ENCODE measurements around the gene RP9. TPM values are rescaled to one million over a fixed set of nuclear protein-coding genes. Genes with fewer than 3 reads are reported as not detected.

RP9 gene
- total RNA-seq, 1 experiment from 2014 or later: 22.1 TPM

DNA sequence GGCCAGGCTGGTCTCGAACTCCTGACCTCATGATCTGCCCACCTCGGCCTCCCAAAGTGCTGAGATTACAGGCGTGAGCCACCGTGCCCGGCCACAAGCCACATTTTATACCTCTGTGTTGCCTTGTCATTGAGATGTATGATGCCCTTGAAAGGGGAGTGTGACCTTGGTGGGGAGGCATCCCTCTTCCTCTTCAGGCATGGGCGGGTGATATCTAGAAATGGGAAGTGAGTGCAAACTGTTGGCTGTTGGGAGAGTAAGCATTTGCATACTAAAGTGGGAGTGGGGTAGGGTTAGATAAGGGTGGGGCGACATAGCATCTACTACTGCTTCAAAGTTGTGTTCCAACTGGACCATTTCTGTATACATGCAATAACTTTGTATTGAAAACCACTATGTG, 20.1 kb downstream of the RP9 start:
- ChIA-PET POLR2A (ENCODE audit: unreplicated experiment) (no interaction called here), CTCF (no interaction called here)
- no peak for DNase-seq
- BruUV-seq (replicated peaks): no TSS peak
- no peak overlapping the region for H3K4me2 ChIP-seq
- no peaks in the 10 kb centered on the region for H3K79me2 ChIP-seq (ENCODE audit: low read depth)
- no peaks in the 10 kb centered on the region for H4K20me1 ChIP-seq (ENCODE audit: insufficient read depth)
- no peaks in the 10 kb centered on the region for H3K4me1 ChIP-seq (replicated peaks; ENCODE audit: insufficient read depth)
- no peaks in the 10 kb centered on the region for H3K9me2 ChIP-seq (ENCODE audit: insufficient read depth)
- intact Hi-C loops (cut with micrococcal nuclease; ENCODE audit: unreplicated experiment): no loop called here
- no peak overlapping the region for H2AFZ ChIP-seq
- no peak overlapping the region for H3K27ac ChIP-seq
- no peaks in the 10 kb centered on the region for H3K36me3 ChIP-seq (ENCODE audit: low read depth)
- peaks cover 8% of the 10 kb centered on the region; the same call in 1 of the 2 replicates for H3F3A ChIP-seq (ENCODE audit: insufficient read depth, low read depth)
- H3K4me3 ChIP-seq: no peak overlapping the region
- no peaks in the 10 kb centered on the region for H3K27me3 ChIP-seq (ENCODE audit: insufficient read depth, low read depth)
- TF ChIP-seq EZH2 (IDR thresholded peaks at IDR 0.05; ENCODE audit: low read depth): no peak
- TF ChIP-seq, protein P1, sequence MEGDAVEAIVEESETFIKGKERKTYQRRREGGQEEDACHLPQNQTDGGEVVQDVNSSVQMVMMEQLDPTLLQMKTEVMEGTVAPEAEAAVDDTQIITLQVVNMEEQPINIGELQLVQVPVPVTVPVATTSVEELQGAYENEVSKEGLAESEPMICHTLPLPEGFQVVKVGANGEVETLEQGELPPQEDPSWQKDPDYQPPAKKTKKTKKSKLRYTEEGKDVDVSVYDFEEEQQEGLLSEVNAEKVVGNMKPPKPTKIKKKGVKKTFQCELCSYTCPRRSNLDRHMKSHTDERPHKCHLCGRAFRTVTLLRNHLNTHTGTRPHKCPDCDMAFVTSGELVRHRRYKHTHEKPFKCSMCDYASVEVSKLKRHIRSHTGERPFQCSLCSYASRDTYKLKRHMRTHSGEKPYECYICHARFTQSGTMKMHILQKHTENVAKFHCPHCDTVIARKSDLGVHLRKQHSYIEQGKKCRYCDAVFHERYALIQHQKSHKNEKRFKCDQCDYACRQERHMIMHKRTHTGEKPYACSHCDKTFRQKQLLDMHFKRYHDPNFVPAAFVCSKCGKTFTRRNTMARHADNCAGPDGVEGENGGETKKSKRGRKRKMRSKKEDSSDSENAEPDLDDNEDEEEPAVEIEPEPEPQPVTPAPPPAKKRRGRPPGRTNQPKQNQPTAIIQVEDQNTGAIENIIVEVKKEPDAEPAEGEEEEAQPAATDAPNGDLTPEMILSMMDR (conservative IDR thresholded peaks at IDR 0.05): no peak
- no peaks in the 10 kb centered on the region; the same call in 1 of the 2 replicates for H3K9me3 ChIP-seq (ENCODE audit: insufficient read depth, low read depth)

DNA sequence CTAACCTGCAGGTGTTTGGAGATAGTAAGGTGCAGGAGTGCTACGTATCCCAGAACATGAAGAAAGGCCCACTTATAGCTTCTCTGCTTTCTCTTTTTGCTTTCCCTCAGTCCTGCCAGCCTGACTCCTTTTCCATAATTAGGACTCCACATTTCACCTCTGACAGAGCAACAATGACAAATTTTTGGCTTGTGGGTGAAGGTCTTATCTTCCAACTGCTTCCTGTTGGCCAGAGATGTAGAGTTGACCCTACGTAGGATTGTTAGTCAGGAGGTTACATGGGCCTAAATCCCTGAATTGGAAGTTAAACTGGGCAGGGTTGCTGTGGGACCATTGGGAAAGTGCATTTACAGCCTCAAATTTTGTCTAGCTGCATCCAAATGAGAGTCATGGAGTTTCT, 21.3 kb downstream of the RP9 start:
- intact Hi-C loops (cut with micrococcal nuclease; ENCODE audit: unreplicated experiment): no loop called here
- no peak for DNase-seq
- H4K20me1 ChIP-seq (ENCODE audit: insufficient read depth): no peaks in the 10 kb centered on the region
- no peak for TF ChIP-seq EZH2 (IDR thresholded peaks at IDR 0.05; ENCODE audit: low read depth)
- TF ChIP-seq, protein P1 (conservative IDR thresholded peaks at IDR 0.05): no peak
- no peak overlapping the region for H2AFZ ChIP-seq
- H3K4me1 ChIP-seq (replicated peaks; ENCODE audit: insufficient read depth): no peaks in the 10 kb centered on the region
- CTCF ChIA-PET: no interaction called here
- H3K27ac ChIP-seq: no peak overlapping the region
- H3F3A ChIP-seq (ENCODE audit: insufficient read depth, low read depth): peaks cover 8% of the 10 kb centered on the region; the same call in 1 of the 2 replicates
- H3K4me3 ChIP-seq: no peak overlapping the region
- H3K27me3 ChIP-seq (ENCODE audit: insufficient read depth, low read depth): no peaks in the 10 kb centered on the region
- no TSS peak for BruUV-seq (replicated peaks)
- no peaks in the 10 kb centered on the region for H3K9me2 ChIP-seq (ENCODE audit: insufficient read depth)
- POLR2A ChIA-PET (ENCODE audit: unreplicated experiment): no interaction called here
- H3K9me3 ChIP-seq (ENCODE audit: insufficient read depth, low read depth): no peaks in the 10 kb centered on the region; the same call in 1 of the 2 replicates
- H3K79me2 ChIP-seq (ENCODE audit: low read depth): no peaks in the 10 kb centered on the region
- H3K4me2 ChIP-seq: no peak overlapping the region
- H3K36me3 ChIP-seq (ENCODE audit: low read depth): no peaks in the 10 kb centered on the region

DNA sequence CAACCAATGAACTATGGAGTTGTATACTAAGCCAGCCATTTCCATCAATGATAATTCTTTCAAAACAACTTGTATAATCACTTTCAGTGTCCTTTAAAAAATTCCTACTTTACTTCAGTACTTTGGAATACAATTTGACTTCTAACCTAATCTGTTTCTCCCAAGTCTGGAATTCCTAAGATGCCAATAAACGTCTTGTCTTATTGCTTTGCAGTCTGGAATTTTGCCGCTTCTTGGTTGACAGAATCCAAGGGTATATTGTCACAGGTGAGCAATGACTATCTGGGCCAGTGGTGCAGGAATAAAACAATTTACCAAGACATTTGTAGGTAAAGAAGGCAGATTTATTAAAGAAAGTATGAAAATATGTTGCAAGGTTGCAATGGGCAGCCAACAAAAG, 21.8 kb downstream of the RP9 start:
- Histone ChIP-seq H3K27me3 (ENCODE audit: insufficient read depth, low read depth) (no peaks in the 10 kb centered on the region), H4K20me1 (ENCODE audit: insufficient read depth) (no peaks in the 10 kb centered on the region), H3K4me2 (no peak overlapping the region), H3K36me3 (ENCODE audit: low read depth) (no peaks in the 10 kb centered on the region), H2AFZ (no peak overlapping the region), H3F3A (ENCODE audit: insufficient read depth, low read depth) (peaks cover 8% of the 10 kb centered on the region; the same call in 1 of the 2 replicates), H3K9me2 (ENCODE audit: insufficient read depth) (no peaks in the 10 kb centered on the region), H3K27ac (no peak overlapping the region), H3K4me1 (replicated peaks; ENCODE audit: insufficient read depth) (no peaks in the 10 kb centered on the region), H3K4me3 (no peak overlapping the region), H3K9me3 (ENCODE audit: insufficient read depth, low read depth) (no peaks in the 10 kb centered on the region; the same call in 1 of the 2 replicates), H3K79me2 (ENCODE audit: low read depth) (no peaks in the 10 kb centered on the region)
- DNase-seq: no peak
- ChIA-PET POLR2A (ENCODE audit: unreplicated experiment) (no interaction called here), CTCF (no interaction called here)
- BruUV-seq (replicated peaks): no TSS peak
- TF ChIP-seq EZH2 (IDR thresholded peaks at IDR 0.05; ENCODE audit: low read depth): no peak
- TF ChIP-seq, protein P1 (conservative IDR thresholded peaks at IDR 0.05): no peak
- intact Hi-C loops (cut with micrococcal nuclease; ENCODE audit: unreplicated experiment): no loop called here

All from PC-9 (cell line).